ENCODE measurements around the gene HPCAL1. TPM values are rescaled to one million over a fixed set of nuclear protein-coding genes. Genes with fewer than 3 reads are reported as not detected.

HPCAL1 gene
- total RNA-seq, 1 experiment from 2014 or later = 312 TPM

GRCh38 chr2:10415048-10415447, 112.3 kb downstream of the HPCAL1 start:
- no peaks in the 10 kb centered on the region for H3F3A ChIP-seq (ENCODE audit: low read length, unreplicated experiment)
- no peak overlapping the region for H3K4me3 ChIP-seq (ENCODE audit: low read length)
- H3K9me2 ChIP-seq (replicated peaks; ENCODE audit: low read length) = no peaks in the 10 kb centered on the region
- ATAC-seq = no peak
- intact Hi-C loops (cut with micrococcal nuclease) = no loop called here
- TF ChIP-seq EZH2phosphoT487 (IDR thresholded peaks at IDR 0.05; ENCODE audit: borderline replicate concordance, low read length) (no peak), CTCF (conservative IDR thresholded peaks at IDR 0.05; ENCODE audit: low read depth, low read length) (no peak), EZH2 (IDR thresholded peaks at IDR 0.05; ENCODE audit: low read length, unreplicated experiment) (no peak)
- ChIA-PET CTCF (no interaction called here), POLR2A (ENCODE audit: unreplicated experiment) (no interaction called here)
- H3K36me3 ChIP-seq (ENCODE audit: low read depth, low read length) = peaks cover 25% of the 10 kb centered on the region
- H2AFZ ChIP-seq (ENCODE audit: low read length) = no peak overlapping the region
- no peak overlapping the region for H3K27ac ChIP-seq (ENCODE audit: low read length)
- H4K20me1 ChIP-seq (ENCODE audit: low read length) = no peaks in the 10 kb centered on the region
- H3K79me2 ChIP-seq (ENCODE audit: low read length) = peaks cover 57% of the 10 kb centered on the region
- H3K4me1 ChIP-seq (ENCODE audit: insufficient read depth, low read length) = peaks cover 28% of the 10 kb centered on the region
- H3K4me2 ChIP-seq (ENCODE audit: low read length) = no peak overlapping the region
- no peaks in the 10 kb centered on the region for H3K27me3 ChIP-seq (ENCODE audit: low read length)
- no peak for DNase-seq
- H3K9ac ChIP-seq (ENCODE audit: low read length) = no peak overlapping the region
- BruUV-seq (replicated peaks) = no TSS peak
- H3K9me3 ChIP-seq (ENCODE audit: low read length) = no peaks in the 10 kb centered on the region

- no peaks in the 10 kb centered on the region for H3K9me3 ChIP-seq (ENCODE audit: low read length)
- no peak overlapping the region for H3K27ac ChIP-seq (ENCODE audit: low read length)
- ChIA-PET CTCF (no interaction called here), POLR2A (ENCODE audit: unreplicated experiment) (no interaction called here)
- H4K20me1 ChIP-seq (ENCODE audit: low read length) = no peaks in the 10 kb centered on the region
- no peaks in the 10 kb centered on the region for H3F3A ChIP-seq (ENCODE audit: low read length, unreplicated experiment)
- DNase-seq (no peak), ATAC-seq (no peak)
- BruUV-seq (replicated peaks) = no TSS peak
- H3K9ac ChIP-seq (ENCODE audit: low read length) = no peak overlapping the region
- H3K27me3 ChIP-seq (ENCODE audit: low read length) = no peaks in the 10 kb centered on the region
- H3K4me2 ChIP-seq (ENCODE audit: low read length) = no peak overlapping the region
- H3K9me2 ChIP-seq (replicated peaks; ENCODE audit: low read length) = no peaks in the 10 kb centered on the region
- H3K4me3 ChIP-seq (ENCODE audit: low read length) = no peak overlapping the region
- intact Hi-C loops (cut with micrococcal nuclease) = no loop called here
- H2AFZ ChIP-seq (ENCODE audit: low read length) = no peak overlapping the region
- peaks cover 52% of the 10 kb centered on the region for H3K79me2 ChIP-seq (ENCODE audit: low read length)
- H3K36me3 ChIP-seq (ENCODE audit: low read depth, low read length) = peaks cover 26% of the 10 kb centered on the region
- TF ChIP-seq EZH2 (IDR thresholded peaks at IDR 0.05; ENCODE audit: low read length, unreplicated experiment) = no peak
- no peak for TF ChIP-seq EZH2phosphoT487 (IDR thresholded peaks at IDR 0.05; ENCODE audit: borderline replicate concordance, low read length)
- TF ChIP-seq CTCF (conservative IDR thresholded peaks at IDR 0.05; ENCODE audit: low read depth, low read length) = no peak
- H3K4me1 ChIP-seq (ENCODE audit: insufficient read depth, low read length) = peaks cover 28% of the 10 kb centered on the region
Measured at GRCh38 chr2:10415640-10416039, 112.9 kb downstream of the HPCAL1 start.

- intact Hi-C loops (cut with micrococcal nuclease) = no loop called here
- H3K36me3 ChIP-seq (ENCODE audit: low read depth, low read length) = peaks cover 23% of the 10 kb centered on the region
- H2AFZ ChIP-seq (ENCODE audit: low read length) = no peak overlapping the region
- ChIA-PET CTCF (no interaction called here), POLR2A (ENCODE audit: unreplicated experiment) (no interaction called here)
- H3K27me3 ChIP-seq (ENCODE audit: low read length) = no peaks in the 10 kb centered on the region
- no peak for ATAC-seq
- H4K20me1 ChIP-seq (ENCODE audit: low read length) = no peaks in the 10 kb centered on the region
- H3K9me3 ChIP-seq (ENCODE audit: low read length) = no peaks in the 10 kb centered on the region
- no peak overlapping the region for H3K4me2 ChIP-seq (ENCODE audit: low read length)
- H3K4me3 ChIP-seq (ENCODE audit: low read length) = no peak overlapping the region
- H3K79me2 ChIP-seq (ENCODE audit: low read length) = peaks cover 34% of the 10 kb centered on the region
- no TSS peak for BruUV-seq (replicated peaks)
- H3F3A ChIP-seq (ENCODE audit: low read length, unreplicated experiment) = no peaks in the 10 kb centered on the region
- peaks cover 26% of the 10 kb centered on the region for H3K4me1 ChIP-seq (ENCODE audit: insufficient read depth, low read length)
- H3K9me2 ChIP-seq (replicated peaks; ENCODE audit: low read length) = no peaks in the 10 kb centered on the region
- H3K9ac ChIP-seq (ENCODE audit: low read length) = no peak overlapping the region
- no peak for DNase-seq
- H3K27ac ChIP-seq (ENCODE audit: low read length) = no peak overlapping the region
- TF ChIP-seq CTCF (conservative IDR thresholded peaks at IDR 0.05; ENCODE audit: low read depth, low read length) = no peak
- no peak for TF ChIP-seq EZH2 (IDR thresholded peaks at IDR 0.05; ENCODE audit: low read length, unreplicated experiment)
- TF ChIP-seq EZH2phosphoT487 (IDR thresholded peaks at IDR 0.05; ENCODE audit: borderline replicate concordance, low read length) = no peak
Measured at GRCh38 chr2:10417551-10418335, 115.0 kb downstream of the HPCAL1 start.
